HepG2 (cell line): ENCODE results near the gene NDUFB10. TPM values are rescaled to one million over a fixed set of nuclear protein-coding genes. Genes with fewer than 3 reads are reported as not detected.

Source experiments
- KAT8 ChIP-seq: IDR thresholded peaks from 2 replicates; pipeline ENCODE4 v1.6.1; 2016; ENCODE audit warnings: missing genetic modification reagents, missing compliant biosample characterization
- KDM1A ChIP-seq: IDR thresholded peaks from 2 replicates; pipeline ENCODE4 v1.6.1; 2016; ENCODE audit warnings: missing compliant biosample characterization
- MTF2 ChIP-seq: sonication (generic); formaldehyde crosslinking; IDR thresholded peaks from 2 replicates; pipeline ENCODE4 v1.5.0; 2020; ENCODE audit warnings: missing genetic modification reagents, borderline replicate concordance
- REPIN1 ChIP-seq: sonication (generic); formaldehyde crosslinking; IDR thresholded peaks from 2 replicates; pipeline ENCODE4 v1.8.0; 2022; ENCODE audit warnings: missing genetic modification reagents, low read depth, mild to moderate bottlenecking, borderline replicate concordance
- RFX1 ChIP-seq: fragments of 450-650 bp; IDR thresholded peaks from 2 replicates; pipeline ENCODE4 v1.6.1; 2017
- SAP130 ChIP-seq: IDR thresholded peaks from 2 replicates; pipeline ENCODE4 v1.6.1; 2016; ENCODE audit warnings: low read depth
- SMAD9 ChIP-seq: sonication (generic); formaldehyde crosslinking; IDR thresholded peaks from 2 replicates; pipeline ENCODE4 v1.5.1; 2020; ENCODE audit warnings: mild to moderate bottlenecking, missing genetic modification reagents
- TP53 ChIP-seq: sonication (generic); formaldehyde crosslinking; conservative IDR thresholded peaks from 2 replicates; pipeline ENCODE4 v1.4.0; 2020; ENCODE audit warnings: missing genetic modification reagents
- TRIM24 ChIP-seq: sonication (generic); formaldehyde crosslinking; IDR thresholded peaks from 2 replicates; pipeline ENCODE4 v1.8.0; 2022; ENCODE audit warnings: mild to moderate bottlenecking, missing genetic modification reagents
- ZNF317 ChIP-seq: sonication (generic); formaldehyde crosslinking; IDR thresholded peaks from 2 replicates; pipeline ENCODE4 v1.5.0; 2020; ENCODE audit warnings: mild to moderate bottlenecking, missing genetic modification reagents
- ZNF33A ChIP-seq: sonication (generic); formaldehyde crosslinking; IDR thresholded peaks from 2 replicates; pipeline ENCODE4 v1.5.1; 2020; ENCODE audit warnings: missing genetic modification reagents, mild to moderate bottlenecking, moderate library complexity, borderline replicate concordance
- ZNF354B ChIP-seq: sonication (generic); formaldehyde crosslinking; IDR thresholded peaks from 2 replicates; pipeline ENCODE4 v1.8.0; 2022; ENCODE audit warnings: mild to moderate bottlenecking, missing genetic modification reagents
- ZNF709 ChIP-seq: sonication (generic); formaldehyde crosslinking; IDR thresholded peaks from 2 replicates; pipeline ENCODE4 v1.5.0; 2020; ENCODE audit warnings: mild to moderate bottlenecking, missing genetic modification reagents
- polyA plus RNA-seq, 8 experiments: library from polyadenylated mRNA; depleted of rRNA in 3 of 8; stranded (reverse) in 7 of 8; unstranded in 1 of 8; fragments of >200 nt; fragmentation: Illumina TruSeq in 4 of 8; extraction: Trizol in 4 of 8; gene quantifications; 2 replicates each; pipeline versions ENCODE4 v1.2.1 to v1.2.3, GENCODE V29; 2011 to 2016; ENCODE audit warnings: low read depth in 4 of 8, missing spikeins in 1 of 8, mixed read lengths in 1 of 8; ENCODE audit not compliant: insufficient read depth in 1 of 8
- total RNA-seq, 5 experiments: library from RNA; depleted of rRNA; stranded (reverse); fragments of >200 nt; fragmentation: Illumina TruSeq; extraction: Trizol; gene quantifications; 2 replicates each; pipeline ENCODE4 v1.2.3, GENCODE V29; 2016; ENCODE audit warnings: low read depth in 1 of 5
- TF ChIP-seq, protein P1 (sequence below): sonication (generic); formaldehyde crosslinking; IDR thresholded peaks from 2 replicates; pipeline ENCODE4 v1.4.0; 2020; ENCODE audit warnings: missing genetic modification reagents, borderline replicate concordance
- TF ChIP-seq, protein P2 (sequence below): sonication (generic); formaldehyde crosslinking; IDR thresholded peaks from 2 replicates; pipeline ENCODE4 v1.5.0; 2020; ENCODE audit warnings: mild to moderate bottlenecking, missing genetic modification reagents
- TF ChIP-seq, protein P3 (sequence below): sonication (generic); formaldehyde crosslinking; IDR thresholded peaks from 2 replicates; pipeline ENCODE4 v1.8.0; 2022; ENCODE audit warnings: low read depth, missing genetic modification reagents
- TF ChIP-seq, protein P4 (sequence below): sonication (generic); formaldehyde crosslinking; IDR thresholded peaks from 2 replicates; pipeline ENCODE4 v1.4.0; 2020; ENCODE audit warnings: missing genetic modification reagents

NDUFB10 gene
- total and polyA plus RNA-seq, 2 of the 13 experiments (the other 11 are each of a cell fraction or from before 2014, with no cell fraction given), result 68.6 to 157 TPM

DNA sequence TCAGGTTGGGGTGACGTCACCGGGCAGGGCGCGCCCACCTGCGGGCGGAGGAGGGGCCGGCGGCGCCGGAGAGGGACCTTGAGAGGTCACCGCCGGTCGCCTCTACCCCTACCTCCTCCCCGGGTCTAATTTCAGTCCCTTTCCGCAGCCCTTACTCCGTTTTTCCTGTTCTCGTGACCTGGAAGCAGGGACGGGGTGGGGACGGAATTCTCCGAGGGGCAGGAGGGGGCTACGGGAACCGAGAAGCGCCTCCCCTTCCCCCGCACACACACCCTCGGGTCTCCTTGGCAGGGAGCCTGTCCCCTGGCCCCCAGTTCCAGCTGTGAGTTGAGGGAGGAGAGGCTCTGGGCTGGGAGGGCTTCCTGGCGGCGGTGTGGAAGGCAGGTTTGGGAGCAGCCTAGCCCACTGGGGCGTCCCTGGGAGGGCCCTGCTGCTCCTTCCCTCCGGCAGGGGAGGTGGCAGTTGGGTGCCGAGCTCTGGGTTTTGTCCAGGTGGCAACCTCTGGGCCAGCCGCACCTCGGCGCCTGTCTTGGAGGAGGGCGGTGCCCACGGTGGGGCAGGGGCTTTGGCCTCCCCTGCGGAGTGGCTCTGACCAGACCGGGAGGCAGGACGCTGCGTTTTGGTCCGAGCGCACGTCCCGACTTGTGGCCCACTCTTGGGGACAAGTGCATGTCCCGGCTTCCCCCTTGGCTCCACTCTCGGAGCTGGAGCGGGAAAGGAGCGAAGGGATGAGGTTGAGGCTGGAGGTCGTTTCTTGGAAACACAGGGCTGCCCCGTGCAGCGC, 31.2 kb downstream of the NDUFB10 start (continued):
- TF ChIP-seq, protein P1, sequence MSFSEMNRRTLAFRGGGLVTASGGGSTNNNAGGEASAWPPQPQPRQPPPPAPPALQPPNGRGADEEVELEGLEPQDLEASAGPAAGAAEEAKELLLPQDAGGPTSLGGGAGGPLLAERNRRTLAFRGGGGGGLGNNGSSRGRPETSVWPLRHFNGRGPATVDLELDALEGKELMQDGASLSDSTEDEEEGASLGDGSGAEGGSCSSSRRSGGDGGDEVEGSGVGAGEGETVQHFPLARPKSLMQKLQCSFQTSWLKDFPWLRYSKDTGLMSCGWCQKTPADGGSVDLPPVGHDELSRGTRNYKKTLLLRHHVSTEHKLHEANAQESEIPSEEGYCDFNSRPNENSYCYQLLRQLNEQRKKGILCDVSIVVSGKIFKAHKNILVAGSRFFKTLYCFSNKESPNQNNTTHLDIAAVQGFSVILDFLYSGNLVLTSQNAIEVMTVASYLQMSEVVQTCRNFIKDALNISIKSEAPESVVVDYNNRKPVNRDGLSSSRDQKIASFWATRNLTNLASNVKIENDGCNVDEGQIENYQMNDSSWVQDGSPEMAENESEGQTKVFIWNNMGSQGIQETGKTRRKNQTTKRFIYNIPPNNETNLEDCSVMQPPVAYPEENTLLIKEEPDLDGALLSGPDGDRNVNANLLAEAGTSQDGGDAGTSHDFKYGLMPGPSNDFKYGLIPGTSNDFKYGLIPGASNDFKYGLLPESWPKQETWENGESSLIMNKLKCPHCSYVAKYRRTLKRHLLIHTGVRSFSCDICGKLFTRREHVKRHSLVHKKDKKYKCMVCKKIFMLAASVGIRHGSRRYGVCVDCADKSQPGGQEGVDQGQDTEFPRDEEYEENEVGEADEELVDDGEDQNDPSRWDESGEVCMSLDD (CRISPR knock-in tag), result no peak
- no peak for TF ChIP-seq SMAD9 (CRISPR knock-in tag)
- TF ChIP-seq KDM1A (CRISPR knock-in tag), result no peak
- TF ChIP-seq, protein P2, sequence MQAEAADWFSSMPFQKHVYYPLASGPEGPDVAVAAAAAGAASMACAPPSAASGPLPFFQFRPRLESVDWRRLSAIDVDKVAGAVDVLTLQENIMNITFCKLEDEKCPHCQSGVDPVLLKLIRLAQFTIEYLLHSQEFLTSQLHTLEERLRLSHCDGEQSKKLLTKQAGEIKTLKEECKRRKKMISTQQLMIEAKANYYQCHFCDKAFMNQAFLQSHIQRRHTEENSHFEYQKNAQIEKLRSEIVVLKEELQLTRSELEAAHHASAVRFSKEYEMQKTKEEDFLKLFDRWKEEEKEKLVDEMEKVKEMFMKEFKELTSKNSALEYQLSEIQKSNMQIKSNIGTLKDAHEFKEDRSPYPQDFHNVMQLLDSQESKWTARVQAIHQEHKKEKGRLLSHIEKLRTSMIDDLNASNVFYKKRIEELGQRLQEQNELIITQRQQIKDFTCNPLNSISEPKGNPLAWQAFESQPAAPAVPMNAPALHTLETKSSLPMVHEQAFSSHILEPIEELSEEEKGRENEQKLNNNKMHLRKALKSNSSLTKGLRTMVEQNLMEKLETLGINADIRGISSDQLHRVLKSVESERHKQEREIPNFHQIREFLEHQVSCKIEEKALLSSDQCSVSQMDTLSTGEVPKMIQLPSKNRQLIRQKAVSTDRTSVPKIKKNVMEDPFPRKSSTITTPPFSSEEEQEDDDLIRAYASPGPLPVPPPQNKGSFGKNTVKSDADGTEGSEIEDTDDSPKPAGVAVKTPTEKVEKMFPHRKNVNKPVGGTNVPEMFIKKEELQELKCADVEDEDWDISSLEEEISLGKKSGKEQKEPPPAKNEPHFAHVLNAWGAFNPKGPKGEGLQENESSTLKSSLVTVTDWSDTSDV (CRISPR knock-in tag), result no peak; the same call in 1 of the 2 replicates
- no peak for TF ChIP-seq TP53 (CRISPR knock-in tag)
- no peak for TF ChIP-seq ZNF354B (CRISPR knock-in tag)
- TF ChIP-seq TRIM24, result no peak
- TF ChIP-seq, protein P3, sequence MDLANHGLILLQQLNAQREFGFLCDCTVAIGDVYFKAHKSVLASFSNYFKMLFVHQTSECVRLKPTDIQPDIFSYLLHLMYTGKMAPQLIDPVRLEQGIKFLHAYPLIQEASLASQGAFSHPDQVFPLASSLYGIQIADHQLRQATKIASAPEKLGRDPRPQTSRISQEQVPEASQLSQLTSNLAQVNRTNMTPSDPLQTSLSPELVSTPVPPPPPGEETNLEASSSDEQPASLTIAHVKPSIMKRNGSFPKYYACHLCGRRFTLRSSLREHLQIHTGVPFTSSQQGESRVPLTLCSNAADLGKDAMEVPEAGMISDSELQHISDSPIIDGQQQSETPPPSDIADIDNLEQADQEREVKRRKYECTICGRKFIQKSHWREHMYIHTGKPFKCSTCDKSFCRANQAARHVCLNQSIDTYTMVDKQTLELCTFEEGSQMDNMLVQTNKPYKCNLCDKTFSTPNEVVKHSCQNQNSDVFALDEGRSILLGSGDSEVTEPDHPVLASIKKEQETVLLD, result no peak
- no peak for TF ChIP-seq ZNF709 (CRISPR knock-in tag)
- no peak for TF ChIP-seq ZNF33A (CRISPR knock-in tag)
- TF ChIP-seq SAP130 (CRISPR knock-in tag), result peak; percentile 33
- TF ChIP-seq ZNF317 (CRISPR knock-in tag), result 0 out of 2 replicates have a peak, but pooled peaks have one; percentile 25
- no peak for TF ChIP-seq RFX1
- no peak; the same call in 1 of the 2 replicates for TF ChIP-seq MTF2 (CRISPR knock-in tag)
- no peak for TF ChIP-seq KAT8 (CRISPR knock-in tag)
- no peak for TF ChIP-seq REPIN1
- TF ChIP-seq, protein P4, sequence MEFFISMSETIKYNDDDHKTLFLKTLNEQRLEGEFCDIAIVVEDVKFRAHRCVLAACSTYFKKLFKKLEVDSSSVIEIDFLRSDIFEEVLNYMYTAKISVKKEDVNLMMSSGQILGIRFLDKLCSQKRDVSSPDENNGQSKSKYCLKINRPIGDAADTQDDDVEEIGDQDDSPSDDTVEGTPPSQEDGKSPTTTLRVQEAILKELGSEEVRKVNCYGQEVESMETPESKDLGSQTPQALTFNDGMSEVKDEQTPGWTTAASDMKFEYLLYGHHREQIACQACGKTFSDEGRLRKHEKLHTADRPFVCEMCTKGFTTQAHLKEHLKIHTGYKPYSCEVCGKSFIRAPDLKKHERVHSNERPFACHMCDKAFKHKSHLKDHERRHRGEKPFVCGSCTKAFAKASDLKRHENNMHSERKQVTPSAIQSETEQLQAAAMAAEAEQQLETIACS (CRISPR knock-in tag), result 0 out of 2 replicates have a peak, but pooled peaks have one; percentile 12
